Muscle layer of colon (tissue), 2 donors: ENCODE data around the gene DPCD.

Source experiments
- H3K27ac ChIP-seq: one replicate; pipeline ENCODE4 v1.7.0; 2013; ENCODE audit warnings: low read depth, mild to moderate bottlenecking, low read length, moderate library complexity
- H3K27me3 ChIP-seq, 2 donors: one replicate each; pipeline ENCODE4 v1.7.0; 2013; ENCODE audit warnings: low read length in 2 of 2, mild to moderate bottlenecking in 2 of 2; ENCODE audit not compliant: insufficient read depth in 2 of 2, control insufficient read depth in 1 of 2
- H3K36me3 ChIP-seq: one replicate; pipeline ENCODE4 v1.7.0; 2013; ENCODE audit warnings: mild to moderate bottlenecking, low read length; ENCODE audit not compliant: insufficient read depth
- H3K4me1 ChIP-seq: one replicate; pipeline ENCODE4 v1.7.0; 2013; ENCODE audit warnings: mild to moderate bottlenecking, low read length; ENCODE audit not compliant: insufficient read depth
- H3K4me3 ChIP-seq, 2 donors: one replicate each; pipeline ENCODE4 v1.7.0; 2013; ENCODE audit warnings: low read length in 2 of 2, low read depth in 1 of 2, mild to moderate bottlenecking in 1 of 2, moderate library complexity in 1 of 2
- H3K9ac ChIP-seq: one replicate; pipeline ENCODE4 v1.7.0; 2013; ENCODE audit warnings: low read length
- H3K9me3 ChIP-seq: one replicate; pipeline ENCODE4 v1.7.0; 2013; ENCODE audit warnings: mild to moderate bottlenecking, low read length
- donor health status: abdominal sarcoma.
- donor health status: Adenocarcinoma of cecum.

Gene DPCD

GRCh38 chr10:101561068-101561915 lies 26.8 kb upstream of the DPCD start:
- H3K9ac ChIP-seq, result no peak overlapping the region
- peaks cover 14 to 34% of the 10 kb centered on the region in 2 donors for H3K27me3 ChIP-seq
- H3K27ac ChIP-seq, result no peak overlapping the region
- no peaks in the 10 kb centered on the region for H3K36me3 ChIP-seq
- no peaks in the 10 kb centered on the region for H3K9me3 ChIP-seq
- H3K4me3 ChIP-seq, result no peak overlapping the region
- no peaks in the 10 kb centered on the region for H3K4me1 ChIP-seq

DNA sequence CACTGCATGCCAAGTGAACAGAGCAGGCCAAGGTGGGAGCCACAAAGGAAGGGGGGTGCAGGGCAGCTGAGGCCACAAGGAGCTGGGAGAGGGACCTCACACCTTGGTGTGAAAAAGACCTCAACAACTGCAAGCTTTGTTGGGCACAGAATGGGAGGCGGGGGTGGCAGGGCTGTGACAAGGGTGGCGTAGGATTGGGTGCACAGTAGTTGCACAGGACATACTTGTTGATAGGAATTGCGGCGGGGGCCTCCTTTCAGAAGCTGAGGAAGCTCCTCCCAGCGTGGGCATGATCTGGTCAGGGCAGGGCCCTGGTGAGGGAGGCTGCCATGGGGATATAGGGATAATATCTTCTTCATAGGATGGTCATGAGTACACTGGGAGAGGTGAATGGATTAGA lies 25.9 kb upstream of the DPCD start:
- Histone ChIP-seq H3K27me3 (peaks cover 21 to 44% of the 10 kb centered on the region in 2 donors), H3K4me3 (no peak overlapping the region), H3K9ac (no peak overlapping the region), H3K4me1 (no peaks in the 10 kb centered on the region), H3K9me3 (no peaks in the 10 kb centered on the region), H3K27ac (no peak overlapping the region), H3K36me3 (no peaks in the 10 kb centered on the region)

GRCh38 chr10:101563007-101563406 lies 25.1 kb upstream of the DPCD start:
- Histone ChIP-seq H3K9ac (no peak overlapping the region), H3K4me1 (no peaks in the 10 kb centered on the region), H3K4me3 (no peak overlapping the region), H3K9me3 (no peaks in the 10 kb centered on the region), H3K27me3 (peaks cover 28 to 51% of the 10 kb centered on the region in 2 donors), H3K27ac (no peak overlapping the region), H3K36me3 (no peaks in the 10 kb centered on the region)

GRCh38 chr10:101563497-101564040 lies 24.6 kb upstream of the DPCD start:
- Histone ChIP-seq H3K27me3 (peaks cover 28 to 57% of the 10 kb centered on the region in 2 donors), H3K4me3 (no peak overlapping the region), H3K9ac (no peak overlapping the region), H3K27ac (no peak overlapping the region), H3K36me3 (no peaks in the 10 kb centered on the region), H3K4me1 (no peaks in the 10 kb centered on the region), H3K9me3 (no peaks in the 10 kb centered on the region)

- no peak overlapping the region for H3K27ac ChIP-seq
- no peak overlapping the region for H3K9ac ChIP-seq
- no peak overlapping the region for H3K4me3 ChIP-seq
- H3K36me3 ChIP-seq, result no peaks in the 10 kb centered on the region
- H3K4me1 ChIP-seq, result peaks cover 3% of the 10 kb centered on the region
- no peaks in the 10 kb centered on the region for H3K9me3 ChIP-seq
- peaks cover 33 to 66% of the 10 kb centered on the region in 2 donors for H3K27me3 ChIP-seq
Observed at GRCh38 chr10:101564490-101564991, 23.6 kb upstream of the DPCD start.

GRCh38 chr10:101565370-101565900 lies 22.7 kb upstream of the DPCD start:
- no peaks in the 10 kb centered on the region for H3K9me3 ChIP-seq
- H3K27ac ChIP-seq, result no peak overlapping the region
- H3K36me3 ChIP-seq, result no peaks in the 10 kb centered on the region
- H3K4me1 ChIP-seq, result peaks cover 10% of the 10 kb centered on the region
- no peak overlapping the region for H3K4me3 ChIP-seq
- peaks cover 34 to 72% of the 10 kb centered on the region in 2 donors for H3K27me3 ChIP-seq
- H3K9ac ChIP-seq, result no peak overlapping the region

GRCh38 chr10:101565936-101566332 lies 22.2 kb upstream of the DPCD start:
- no peaks in the 10 kb centered on the region for H3K36me3 ChIP-seq
- H3K4me3 ChIP-seq, result no peak overlapping the region
- no peak overlapping the region for H3K27ac ChIP-seq
- H3K27me3 ChIP-seq, result peaks cover 33 to 75% of the 10 kb centered on the region in 2 donors
- H3K9me3 ChIP-seq, result no peaks in the 10 kb centered on the region
- no peak overlapping the region for H3K9ac ChIP-seq
- H3K4me1 ChIP-seq, result peaks cover 15% of the 10 kb centered on the region

DNA sequence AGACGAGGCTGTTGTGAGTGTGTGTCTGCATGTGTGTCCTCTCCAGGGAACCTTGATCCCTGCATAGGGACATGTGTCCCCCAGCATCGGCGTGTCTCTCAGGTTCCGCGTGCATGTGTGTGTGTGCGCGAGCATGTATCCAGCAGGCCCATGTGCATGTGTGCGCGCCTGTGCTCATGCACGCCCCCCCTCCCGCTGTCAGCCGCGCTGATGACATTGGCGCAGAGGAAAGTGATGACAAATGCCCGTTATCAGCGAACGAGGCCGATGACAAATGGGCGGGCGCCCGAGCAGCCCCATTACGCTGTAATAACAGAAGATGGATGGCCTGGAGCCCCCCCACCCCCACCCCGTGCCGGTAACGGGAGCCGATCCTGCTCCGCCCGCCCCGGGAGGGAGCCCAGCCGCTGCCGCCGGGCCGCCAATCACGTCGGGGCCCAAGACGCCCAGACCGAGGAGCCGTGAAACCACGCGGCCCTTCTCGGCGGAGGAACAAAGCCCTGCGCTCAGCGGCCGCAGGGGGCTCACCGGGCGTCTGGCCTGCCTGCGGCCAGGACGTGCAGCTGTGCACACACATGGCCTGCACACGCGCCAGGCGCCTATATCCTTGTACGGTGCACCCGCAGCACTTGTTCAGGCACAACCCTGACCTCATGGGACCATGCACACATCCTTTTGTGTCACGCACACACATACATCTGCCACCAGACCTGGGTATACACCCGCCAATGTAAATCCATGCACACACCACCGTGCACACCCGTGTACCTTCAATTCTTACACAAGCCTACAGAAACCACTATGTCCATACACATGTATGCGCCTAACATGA lies 21.6 kb upstream of the DPCD start:
- no peaks in the 10 kb centered on the region for H3K36me3 ChIP-seq
- H3K27me3 ChIP-seq, result peaks cover 33 to 72% of the 10 kb centered on the region in 2 donors
- H3K27ac ChIP-seq, result no peak overlapping the region
- no peaks in the 10 kb centered on the region for H3K9me3 ChIP-seq
- no peak overlapping the region for H3K9ac ChIP-seq
- H3K4me3 ChIP-seq, result no peak overlapping the region
- H3K4me1 ChIP-seq, result peaks cover 16% of the 10 kb centered on the region

- Histone ChIP-seq H3K36me3 (no peaks in the 10 kb centered on the region), H3K4me3 (no peak overlapping the region), H3K9me3 (no peaks in the 10 kb centered on the region), H3K27ac (no peak overlapping the region), H3K27me3 (peaks cover 33 to 64% of the 10 kb centered on the region in 2 donors), H3K4me1 (peaks cover 16% of the 10 kb centered on the region), H3K9ac (no peak overlapping the region)
Observed at GRCh38 chr10:101567165-101568006, 20.7 kb upstream of the DPCD start.

GRCh38 chr10:101568054-101568745 lies 19.9 kb upstream of the DPCD start:
- peaks cover 33 to 64% of the 10 kb centered on the region in 2 donors for H3K27me3 ChIP-seq

More at GRCh38 chr10:101568054-101568745, 19.9 kb upstream of the DPCD start:
- H3K27ac ChIP-seq, result no peak overlapping the region
- H3K36me3 ChIP-seq, result no peaks in the 10 kb centered on the region
- no peak overlapping the region for H3K4me3 ChIP-seq
- H3K9ac ChIP-seq, result no peak overlapping the region
- no peaks in the 10 kb centered on the region for H3K9me3 ChIP-seq
- H3K4me1 ChIP-seq, result peaks cover 16% of the 10 kb centered on the region
